AG10803 (cell line): ENCODE data around the gene HADHB.
A peak's percentile ranks its signal among the peaks of the same experiment; 100 is the strongest.

ENCODE experiments used
- DNase-seq: peaks from one replicate; pipeline ENCODE4 v3.0.0; 2010; ENCODE audit warnings: low read depth
- H3K4me3 ChIP-seq: 2 replicates; pipeline ENCODE4 v1.5.1; 2011; ENCODE audit warnings: mild to moderate bottlenecking, low read length, control low read depth
- TF ChIP-seq, protein P1 (sequence below): conservative IDR thresholded peaks from 2 replicates; pipeline ENCODE4 v1.5.1; 2011; ENCODE audit warnings: mild to moderate bottlenecking, low read length, control low read depth, inconsistent platforms

HADHB gene

DNA sequence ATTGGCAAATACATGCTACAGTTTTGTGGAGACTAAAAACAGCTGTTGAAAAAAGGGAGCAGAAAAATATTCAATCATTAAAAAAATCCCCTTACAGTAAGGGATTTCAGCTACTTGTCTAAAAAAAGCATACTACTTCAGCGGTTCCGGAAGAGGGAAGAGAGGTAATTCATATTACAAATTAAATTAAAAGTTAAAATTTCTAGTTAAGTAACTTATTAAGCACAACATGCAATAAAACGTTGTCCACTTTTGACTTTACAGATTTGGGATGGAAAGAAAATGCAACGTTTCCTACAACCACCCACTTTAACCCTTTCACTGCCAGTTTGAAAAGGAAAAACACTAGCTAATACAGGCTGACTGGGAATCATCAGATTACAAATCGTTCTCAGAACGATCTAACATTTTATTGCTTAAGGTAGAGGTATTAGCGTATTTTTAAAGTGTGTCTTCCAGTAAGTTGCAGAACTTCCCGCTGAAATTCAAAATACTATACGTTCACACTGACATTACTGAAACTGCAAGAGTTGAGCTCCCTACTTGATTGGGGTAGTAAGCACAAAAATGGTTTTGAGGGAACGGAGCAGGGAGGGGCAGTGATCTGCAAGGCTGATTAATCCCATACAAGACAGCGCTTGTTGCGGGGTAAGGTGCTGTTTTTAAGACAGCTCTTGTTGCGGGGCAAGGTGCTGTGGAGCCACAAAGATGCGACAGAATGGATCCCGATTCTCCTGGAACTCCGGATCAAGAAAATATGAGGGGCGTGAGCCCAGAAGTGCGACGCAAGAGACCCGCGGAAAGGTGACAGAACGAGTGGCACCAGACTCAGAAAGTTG, 1.1 kb upstream of the HADHB start:
- DNase-seq: peak; percentile 27
- peak overlapping the region; percentile 99 for H3K4me3 ChIP-seq
- TF ChIP-seq, protein P1, sequence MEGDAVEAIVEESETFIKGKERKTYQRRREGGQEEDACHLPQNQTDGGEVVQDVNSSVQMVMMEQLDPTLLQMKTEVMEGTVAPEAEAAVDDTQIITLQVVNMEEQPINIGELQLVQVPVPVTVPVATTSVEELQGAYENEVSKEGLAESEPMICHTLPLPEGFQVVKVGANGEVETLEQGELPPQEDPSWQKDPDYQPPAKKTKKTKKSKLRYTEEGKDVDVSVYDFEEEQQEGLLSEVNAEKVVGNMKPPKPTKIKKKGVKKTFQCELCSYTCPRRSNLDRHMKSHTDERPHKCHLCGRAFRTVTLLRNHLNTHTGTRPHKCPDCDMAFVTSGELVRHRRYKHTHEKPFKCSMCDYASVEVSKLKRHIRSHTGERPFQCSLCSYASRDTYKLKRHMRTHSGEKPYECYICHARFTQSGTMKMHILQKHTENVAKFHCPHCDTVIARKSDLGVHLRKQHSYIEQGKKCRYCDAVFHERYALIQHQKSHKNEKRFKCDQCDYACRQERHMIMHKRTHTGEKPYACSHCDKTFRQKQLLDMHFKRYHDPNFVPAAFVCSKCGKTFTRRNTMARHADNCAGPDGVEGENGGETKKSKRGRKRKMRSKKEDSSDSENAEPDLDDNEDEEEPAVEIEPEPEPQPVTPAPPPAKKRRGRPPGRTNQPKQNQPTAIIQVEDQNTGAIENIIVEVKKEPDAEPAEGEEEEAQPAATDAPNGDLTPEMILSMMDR: no peak

- H3K4me3 ChIP-seq: peak overlapping the region; percentile 99
- TF ChIP-seq, protein P1: no peak
- DNase-seq: peak; percentile 19
Measured at GRCh38 chr2:26245231-26245732, 543 bp downstream of the HADHB start.

DNA sequence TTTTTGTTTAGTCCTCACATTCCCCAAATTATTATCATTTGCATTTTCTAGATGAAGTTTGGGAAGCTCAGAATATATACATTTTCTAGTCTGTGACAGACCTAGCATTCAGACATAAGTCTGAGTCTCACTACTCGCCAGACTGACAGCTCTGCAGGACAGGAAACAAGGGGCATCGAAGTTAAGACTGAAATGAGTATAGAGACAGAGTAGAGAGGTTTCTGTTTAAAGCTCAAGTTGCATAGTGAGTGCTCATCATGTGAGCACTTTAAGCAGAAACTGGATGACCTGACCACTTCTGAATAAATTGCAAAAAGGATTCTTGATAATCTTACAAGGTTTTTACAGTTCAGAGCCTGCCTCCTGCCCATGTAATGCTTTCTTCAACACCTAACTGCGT, 1.1 kb downstream of the HADHB start:
- peak overlapping the region; percentile 99 for H3K4me3 ChIP-seq
- peak; percentile 12 for DNase-seq
- TF ChIP-seq, protein P1: no peak

- DNase-seq: peak; percentile 53
- H3K4me3 ChIP-seq: no peak overlapping the region
- TF ChIP-seq, protein P1: no peak
Measured at GRCh38 chr2:26246818-26247217, 2.1 kb downstream of the HADHB start.

- TF ChIP-seq, protein P1: no peak
- no peak for DNase-seq
- no peak overlapping the region for H3K4me3 ChIP-seq
Measured at GRCh38 chr2:26249625-26250024, 4.9 kb downstream of the HADHB start.

GRCh38 chr2:26251893-26252292, 7.2 kb downstream of the HADHB start:
- H3K4me3 ChIP-seq: no peak overlapping the region
- TF ChIP-seq, protein P1: no peak
- peak; percentile 23 for DNase-seq
